Stimulated activated naive CD8-positive, alpha-beta T cell treated with anti-CD3 and anti-CD28 coated beads, Interleukin-15, Interleukin-2, amounts not matched to agents 100 ng/mL and 50 ng/mL, for 24 hours (primary cell): ENCODE measurements around the gene MICU1.
A peak's percentile ranks its signal among the peaks of the same experiment; 100 is the strongest.
"Not testable (repeated sequence)": the region's sequence is repeated elsewhere in the genome, so short reads cannot be mapped to it uniquely, and the experiment has no call there.

Source experiments
- H3K27ac Mint-ChIP-seq: one replicate; pipeline ENCODE4 v1.8.0; 2021; ENCODE audit warnings: mild to moderate bottlenecking, mixed read lengths
- H3K27me3 Mint-ChIP-seq: one replicate; pipeline ENCODE4 v1.8.0; 2021; ENCODE audit warnings: mixed read lengths
- H3K36me3 Mint-ChIP-seq: one replicate; pipeline ENCODE4 v1.8.0; 2021; ENCODE audit warnings: low read depth, mixed read lengths
- H3K4me1 Mint-ChIP-seq: one replicate; pipeline ENCODE4 v1.8.0; 2021; ENCODE audit warnings: low read depth, mixed read lengths
- H3K4me3 Mint-ChIP-seq: one replicate; pipeline ENCODE4 v1.8.0; 2021; ENCODE audit warnings: mild to moderate bottlenecking, mixed read lengths
- H3K9me3 Mint-ChIP-seq: one replicate; pipeline ENCODE4 v1.8.0; 2021; ENCODE audit warnings: mixed read lengths

MICU1 gene

DNA sequence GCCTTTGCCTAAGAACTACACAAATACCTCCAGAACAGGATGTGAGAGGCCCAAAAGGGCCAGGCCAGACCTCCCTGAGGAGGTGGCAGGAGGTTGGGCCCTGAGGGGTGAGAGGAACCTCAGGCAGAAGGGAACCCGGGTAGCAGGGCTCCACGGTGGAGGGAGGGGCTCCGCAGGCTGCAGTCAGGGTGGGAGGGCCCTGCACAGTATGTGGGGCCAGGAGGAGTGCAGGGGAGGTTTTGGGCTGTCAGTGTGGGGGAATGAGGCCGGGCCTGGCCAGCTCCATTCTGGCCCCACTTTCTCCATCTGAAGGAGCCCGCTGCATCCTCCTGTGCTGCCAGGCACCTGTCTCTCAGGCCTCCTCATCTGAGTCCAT, 297.1 kb downstream of the MICU1 start:
- H3K4me3 Mint-ChIP-seq = peak overlapping the region; percentile 89
- H3K27ac Mint-ChIP-seq = peak overlapping the region; percentile 95
- no peaks in the 10 kb centered on the region for H3K9me3 Mint-ChIP-seq
- peaks cover 10% of the 10 kb centered on the region for H3K36me3 Mint-ChIP-seq
- no peaks in the 10 kb centered on the region for H3K27me3 Mint-ChIP-seq
- peaks cover 79% of the 10 kb centered on the region for H3K4me1 Mint-ChIP-seq

DNA sequence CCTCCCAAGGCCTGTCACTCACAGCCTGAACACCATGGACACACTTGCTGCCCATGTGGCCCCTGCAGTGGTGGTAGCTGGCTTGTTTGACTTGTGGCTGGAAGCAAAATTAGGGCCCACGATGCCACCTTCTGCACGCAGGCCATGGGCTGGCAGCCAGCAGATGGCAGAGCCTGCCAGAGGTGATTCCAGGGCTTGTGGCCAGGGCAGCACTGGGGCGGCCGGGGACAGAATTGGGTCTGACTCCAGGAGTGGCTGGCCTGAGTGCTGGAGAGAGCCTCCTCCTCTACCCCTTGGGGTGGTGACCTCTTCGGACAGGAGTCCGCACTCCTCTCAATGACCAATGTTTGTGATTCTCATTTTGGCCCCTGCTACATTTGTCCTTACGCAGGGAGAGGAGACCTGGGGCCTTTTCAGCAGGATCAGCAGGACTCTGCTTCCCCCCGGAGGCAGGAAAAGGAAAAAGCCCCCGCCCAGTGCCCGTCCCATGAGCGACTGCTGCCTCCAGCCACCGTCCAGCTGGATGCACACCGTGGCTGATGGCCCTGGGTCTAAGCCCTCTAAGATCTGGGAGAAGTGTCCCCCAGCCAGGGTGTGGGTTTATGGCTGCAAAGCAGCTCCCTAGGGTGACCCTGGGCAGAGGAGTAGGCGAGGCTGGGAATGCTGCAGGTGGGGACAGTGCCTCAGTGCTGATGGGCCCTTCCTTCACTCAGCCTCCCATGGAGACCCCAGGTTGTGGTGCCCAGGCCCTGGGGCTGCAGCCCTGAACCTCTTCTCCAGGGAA, 297.6 kb downstream of the MICU1 start:
- Mint-ChIP-seq H3K4me1 (peaks cover 79% of the 10 kb centered on the region), H3K4me3 (peak overlapping the region; percentile 89), H3K27me3 (no peaks in the 10 kb centered on the region), H3K36me3 (peaks cover 8% of the 10 kb centered on the region), H3K9me3 (no peaks in the 10 kb centered on the region), H3K27ac (peak overlapping the region; percentile 95)

DNA sequence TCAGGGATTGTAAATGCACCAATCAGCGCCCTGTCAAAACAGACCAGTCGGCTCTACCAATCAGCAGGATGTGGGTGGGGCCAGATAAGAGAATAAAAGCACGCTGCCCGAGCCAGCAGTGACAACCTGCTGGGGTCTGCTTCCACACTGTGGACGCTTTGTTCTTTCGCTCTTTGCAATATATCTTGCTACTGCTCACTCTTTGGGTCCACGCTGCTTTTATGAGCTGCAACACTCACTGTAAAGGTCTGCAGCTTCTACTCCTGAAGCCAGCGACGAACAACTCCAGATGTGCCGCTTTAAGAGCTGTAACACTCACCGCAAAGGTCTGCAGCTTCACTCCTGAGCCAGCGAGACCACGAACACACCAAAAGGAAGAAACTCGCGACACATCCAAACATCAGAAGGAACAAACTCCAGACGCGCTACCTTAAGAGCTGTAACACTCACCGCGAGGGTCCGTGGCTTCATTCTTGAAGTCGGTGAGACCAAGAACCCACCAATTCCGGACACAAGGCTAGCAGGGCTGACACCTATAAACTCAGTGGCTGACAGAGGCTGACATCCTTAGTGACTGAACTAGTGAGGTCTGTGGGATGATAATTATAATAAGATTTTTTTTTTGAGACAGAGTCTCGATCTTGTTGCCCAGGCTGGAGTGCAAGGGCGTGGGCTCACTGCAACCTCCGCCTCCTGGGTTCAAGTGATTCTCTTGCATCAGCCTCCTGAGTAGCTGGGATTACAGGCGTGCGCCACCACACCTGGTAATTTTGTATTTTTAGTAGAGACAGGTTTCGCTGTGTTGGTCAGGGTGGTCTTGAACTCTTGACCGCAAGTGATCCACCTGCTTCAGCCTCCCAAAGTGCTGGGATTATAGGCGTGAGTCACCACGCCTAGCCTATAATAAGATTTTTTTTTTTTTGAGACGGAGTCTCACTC, 298.9 kb downstream of the MICU1 start:
- not testable (repeated sequence) for H3K36me3 Mint-ChIP-seq, H3K27me3 Mint-ChIP-seq, H3K9me3 Mint-ChIP-seq
- H3K4me3 Mint-ChIP-seq = peak overlapping the region; percentile 89
- peaks cover 79% of the 10 kb centered on the region for H3K4me1 Mint-ChIP-seq
- H3K27ac Mint-ChIP-seq = peak overlapping the region; percentile 95

DNA sequence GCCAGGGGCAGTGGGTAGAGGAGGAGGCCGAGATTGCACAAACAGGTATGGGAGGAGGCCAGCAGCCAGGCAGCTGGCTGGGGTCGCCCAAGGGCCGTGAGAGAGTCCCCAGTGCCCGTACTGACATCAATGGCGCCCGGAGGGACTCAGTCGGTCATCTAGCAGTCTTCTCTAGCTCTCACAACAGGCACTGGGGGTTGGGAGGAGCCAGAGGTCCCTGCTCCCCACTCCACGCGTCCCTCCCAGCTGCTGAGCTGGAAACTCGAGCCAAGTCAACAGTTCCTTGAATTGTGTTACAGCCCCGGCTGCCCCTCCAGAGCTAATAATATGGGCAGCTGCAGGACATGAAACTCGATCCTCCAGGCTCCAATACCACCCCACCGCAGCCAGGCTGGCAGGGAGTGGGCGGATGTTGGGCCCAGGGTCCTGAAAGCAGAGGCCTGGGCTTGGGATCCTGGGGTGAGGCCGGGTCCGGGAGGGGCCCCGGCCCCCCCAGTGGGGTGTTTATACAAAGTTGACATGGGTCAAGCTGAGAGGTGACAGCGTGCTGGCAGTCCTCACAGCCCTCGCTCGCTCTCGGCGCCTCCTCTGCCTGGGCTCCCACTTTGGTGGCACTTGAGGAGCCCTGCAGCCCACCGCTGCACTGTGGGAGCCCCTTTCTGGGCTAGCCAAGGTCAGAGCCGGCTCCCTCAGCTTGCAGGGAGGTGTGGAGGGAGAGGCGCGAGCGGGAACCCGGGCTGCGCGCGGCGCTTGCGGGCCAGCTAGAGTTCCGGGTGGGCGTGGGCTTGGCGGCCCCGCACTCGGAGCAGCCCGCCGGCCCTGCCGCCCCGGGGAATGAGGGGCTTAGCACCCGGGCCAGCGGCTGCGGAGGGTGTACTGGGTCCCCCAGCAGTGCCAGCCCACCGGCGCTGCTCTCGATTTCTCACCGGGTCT, 300.4 kb downstream of the MICU1 start:
- H3K9me3 Mint-ChIP-seq, H3K27ac Mint-ChIP-seq, H3K27me3 Mint-ChIP-seq, H3K36me3 Mint-ChIP-seq, H3K4me3 Mint-ChIP-seq: not testable (repeated sequence)
- H3K4me1 Mint-ChIP-seq = peaks cover 78% of the 10 kb centered on the region

DNA sequence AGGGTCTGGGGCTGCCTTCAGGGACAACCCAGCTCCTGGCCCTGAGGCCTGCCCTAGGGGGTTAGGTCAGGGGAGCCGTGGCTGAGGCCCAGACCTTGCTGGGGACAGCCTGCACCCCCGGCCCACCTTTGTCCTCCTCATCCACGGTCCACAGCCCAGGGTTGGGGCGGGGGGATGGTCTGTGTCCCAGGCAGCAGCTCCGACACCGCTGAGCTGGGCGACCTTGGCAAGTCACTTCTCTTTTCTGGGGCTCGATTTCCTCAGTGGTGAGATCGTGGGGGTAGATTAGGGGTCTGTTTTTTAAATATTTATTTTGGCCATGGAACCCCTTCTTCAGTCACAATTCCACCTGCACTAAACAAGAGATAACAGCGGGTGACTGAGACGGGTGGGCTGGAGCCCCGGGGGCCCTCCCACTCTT, 302.1 kb downstream of the MICU1 start:
- peaks cover 8% of the 10 kb centered on the region for H3K36me3 Mint-ChIP-seq
- H3K4me1 Mint-ChIP-seq = peaks cover 75% of the 10 kb centered on the region
- no peaks in the 10 kb centered on the region for H3K9me3 Mint-ChIP-seq
- no peaks in the 10 kb centered on the region for H3K27me3 Mint-ChIP-seq
- H3K27ac Mint-ChIP-seq = peak overlapping the region; percentile 69
- H3K4me3 Mint-ChIP-seq = no peak overlapping the region

DNA sequence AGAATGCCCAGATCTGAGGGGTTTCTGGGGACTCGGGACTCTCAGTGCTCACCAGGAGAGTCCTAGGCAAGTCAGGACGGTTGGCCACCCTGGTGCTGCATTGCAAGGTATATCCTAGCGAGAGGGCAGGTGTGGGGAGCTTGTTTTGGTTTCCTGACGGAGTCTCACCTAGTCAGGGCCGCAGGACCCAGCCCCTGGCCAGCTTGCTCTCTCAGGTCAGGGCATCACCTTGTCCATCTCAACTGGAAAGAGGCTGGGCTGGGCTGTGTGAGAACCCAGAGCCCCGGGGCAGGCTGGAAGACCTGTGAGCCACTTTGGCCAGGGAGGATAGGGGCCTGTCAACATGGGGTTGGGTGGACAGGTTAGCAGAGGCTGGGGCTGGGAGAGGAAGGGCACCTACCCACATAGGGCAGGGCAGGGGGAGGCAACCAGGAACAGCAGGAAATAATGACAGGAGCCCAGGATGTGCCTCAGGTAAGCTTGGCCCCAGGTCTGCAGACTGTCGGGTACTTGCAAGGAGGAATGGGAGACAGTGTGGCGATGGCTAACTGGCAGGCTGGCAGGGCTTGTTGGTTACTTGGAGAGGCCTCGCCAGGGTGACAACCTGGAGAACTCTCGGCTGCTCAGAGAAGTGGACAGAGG, 302.6 kb downstream of the MICU1 start:
- peaks cover 75% of the 10 kb centered on the region for H3K4me1 Mint-ChIP-seq
- H3K27me3 Mint-ChIP-seq = no peaks in the 10 kb centered on the region
- H3K36me3 Mint-ChIP-seq = peaks cover 8% of the 10 kb centered on the region
- no peaks in the 10 kb centered on the region for H3K9me3 Mint-ChIP-seq
- peak overlapping the region; percentile 97 for H3K27ac Mint-ChIP-seq
- no peak overlapping the region for H3K4me3 Mint-ChIP-seq

DNA sequence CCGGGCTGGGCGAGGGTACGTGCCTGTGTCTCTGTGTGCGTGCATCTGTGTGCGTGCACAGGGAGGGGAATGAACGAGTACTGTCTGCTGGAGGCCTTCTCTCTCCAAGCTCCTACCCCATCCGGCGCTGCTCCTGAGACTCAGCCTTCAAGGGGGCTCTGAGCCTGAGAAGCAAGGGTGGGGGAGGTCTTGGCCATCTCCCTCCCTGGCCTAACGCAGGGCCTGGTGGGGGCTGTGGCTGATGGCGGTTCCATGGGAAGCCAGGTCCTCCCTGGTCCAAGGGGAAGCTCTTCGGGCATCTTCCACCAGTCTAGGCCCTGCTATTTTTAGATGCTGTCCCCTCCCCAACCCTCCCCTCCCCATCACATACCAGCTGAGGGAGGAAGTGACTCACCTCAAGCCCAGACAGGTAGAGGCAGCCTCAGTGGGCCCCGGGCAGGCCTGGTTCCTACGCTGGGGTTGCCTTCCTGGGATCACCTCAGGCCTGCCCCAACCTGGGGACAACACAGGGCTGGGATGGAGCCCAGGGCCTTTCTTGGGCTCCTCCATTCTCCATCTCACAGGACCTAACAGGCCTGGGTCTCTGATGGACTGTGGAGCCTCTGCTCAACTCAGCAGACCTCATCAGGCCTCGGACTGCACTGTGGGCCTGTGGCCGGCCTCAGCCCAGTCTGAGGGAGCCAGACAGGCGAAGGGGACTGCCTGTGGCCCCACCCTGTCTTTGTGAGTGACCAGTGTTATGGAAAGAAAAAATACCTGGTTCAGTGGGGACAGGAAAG, 303.4 kb downstream of the MICU1 start:
- Mint-ChIP-seq H3K27ac (peak overlapping the region; percentile 97), H3K9me3 (no peaks in the 10 kb centered on the region), H3K4me3 (peak overlapping the region; percentile 69), H3K4me1 (peaks cover 72% of the 10 kb centered on the region), H3K27me3 (no peaks in the 10 kb centered on the region), H3K36me3 (peaks cover 4% of the 10 kb centered on the region)

DNA sequence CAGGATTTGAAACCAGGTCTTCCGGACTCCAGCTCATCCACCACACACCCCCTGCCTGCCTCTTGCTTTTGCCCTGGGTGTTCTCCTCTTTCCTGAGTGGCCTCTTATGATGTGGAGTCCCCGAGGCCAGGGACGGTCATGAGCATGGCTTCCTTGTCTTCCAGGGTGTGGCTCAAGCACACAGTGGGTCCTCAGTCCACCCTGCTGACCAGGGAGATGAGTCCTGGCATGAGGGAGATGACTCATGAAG, 303.9 kb downstream of the MICU1 start:
- Mint-ChIP-seq H3K27ac (peak overlapping the region; percentile 97), H3K27me3 (no peaks in the 10 kb centered on the region), H3K36me3 (peaks cover 4% of the 10 kb centered on the region), H3K4me3 (peak overlapping the region; percentile 69), H3K9me3 (no peaks in the 10 kb centered on the region), H3K4me1 (peaks cover 76% of the 10 kb centered on the region)

DNA sequence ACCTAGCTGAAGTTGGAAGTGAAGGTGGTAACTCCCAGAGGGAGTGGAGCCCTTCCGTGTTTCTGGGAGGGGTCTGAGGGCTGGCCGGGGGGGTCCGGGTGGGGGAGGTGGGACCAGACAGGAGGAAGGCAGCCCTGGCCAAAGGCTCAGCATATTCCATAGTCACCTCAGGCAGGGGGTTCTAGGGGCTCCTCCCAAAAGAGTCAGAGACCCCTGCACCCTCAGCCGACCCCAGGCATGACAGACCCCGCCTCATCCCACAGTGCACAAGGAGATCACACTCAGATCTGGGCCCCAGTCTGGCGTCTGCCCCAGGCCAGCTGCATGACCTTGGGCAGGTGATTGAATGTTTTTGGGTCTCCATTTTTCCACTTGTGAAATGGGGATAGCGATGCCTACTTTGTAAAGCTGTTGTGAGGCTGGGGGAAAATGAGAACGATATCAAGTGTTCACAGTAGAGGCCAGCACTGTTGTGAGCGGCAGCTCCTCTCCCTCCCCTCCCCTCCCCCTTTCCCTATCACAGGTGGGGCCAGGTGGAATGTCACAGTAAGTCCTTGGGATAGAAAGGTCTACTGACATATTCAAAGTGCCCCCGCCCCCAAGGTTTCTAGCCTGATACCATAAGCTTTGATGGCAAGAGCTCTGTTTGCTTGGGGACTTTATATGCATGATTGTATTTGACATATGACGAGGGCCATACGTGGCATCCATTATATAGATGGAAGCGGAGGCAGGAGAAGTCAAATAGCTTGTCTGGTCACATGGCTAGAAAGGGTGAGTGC, 304.4 kb downstream of the MICU1 start:
- peak overlapping the region; percentile 97 for H3K27ac Mint-ChIP-seq
- no peaks in the 10 kb centered on the region for H3K36me3 Mint-ChIP-seq
- H3K4me3 Mint-ChIP-seq = peak overlapping the region; percentile 81
- peaks cover 76% of the 10 kb centered on the region for H3K4me1 Mint-ChIP-seq
- H3K27me3 Mint-ChIP-seq = no peaks in the 10 kb centered on the region
- no peaks in the 10 kb centered on the region for H3K9me3 Mint-ChIP-seq

DNA sequence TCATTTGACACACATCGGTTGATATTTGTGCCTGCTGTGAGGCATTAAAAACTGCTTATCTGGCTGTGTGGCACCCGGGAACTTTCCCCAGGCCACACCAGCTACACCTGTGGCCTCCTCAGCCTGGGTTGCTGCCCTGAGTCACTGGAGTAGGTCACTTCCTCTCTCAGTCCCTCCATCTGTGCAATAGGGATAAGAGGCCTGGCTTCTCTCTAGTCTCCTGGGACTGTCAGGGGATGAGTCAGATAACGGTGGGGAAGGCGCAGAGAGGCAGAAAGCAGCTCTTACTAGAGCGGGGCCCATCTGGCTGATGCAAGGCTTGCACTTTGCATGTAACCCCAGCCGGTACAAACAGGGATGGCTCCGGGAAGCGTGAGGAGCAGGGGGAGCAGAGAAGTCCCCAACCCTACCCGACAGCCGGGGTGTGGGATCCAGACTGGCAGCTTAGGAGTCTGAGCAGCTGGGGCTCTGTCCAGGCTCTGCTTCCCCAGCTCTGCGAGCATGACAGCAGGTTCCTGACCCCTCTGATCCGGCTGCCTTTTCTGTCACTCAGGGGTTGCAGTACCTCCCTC, 305.1 kb downstream of the MICU1 start:
- Mint-ChIP-seq H3K27me3 (no peaks in the 10 kb centered on the region), H3K4me3 (peak overlapping the region; percentile 81), H3K27ac (peak overlapping the region; percentile 97), H3K9me3 (no peaks in the 10 kb centered on the region), H3K4me1 (peaks cover 80% of the 10 kb centered on the region), H3K36me3 (no peaks in the 10 kb centered on the region)

DNA sequence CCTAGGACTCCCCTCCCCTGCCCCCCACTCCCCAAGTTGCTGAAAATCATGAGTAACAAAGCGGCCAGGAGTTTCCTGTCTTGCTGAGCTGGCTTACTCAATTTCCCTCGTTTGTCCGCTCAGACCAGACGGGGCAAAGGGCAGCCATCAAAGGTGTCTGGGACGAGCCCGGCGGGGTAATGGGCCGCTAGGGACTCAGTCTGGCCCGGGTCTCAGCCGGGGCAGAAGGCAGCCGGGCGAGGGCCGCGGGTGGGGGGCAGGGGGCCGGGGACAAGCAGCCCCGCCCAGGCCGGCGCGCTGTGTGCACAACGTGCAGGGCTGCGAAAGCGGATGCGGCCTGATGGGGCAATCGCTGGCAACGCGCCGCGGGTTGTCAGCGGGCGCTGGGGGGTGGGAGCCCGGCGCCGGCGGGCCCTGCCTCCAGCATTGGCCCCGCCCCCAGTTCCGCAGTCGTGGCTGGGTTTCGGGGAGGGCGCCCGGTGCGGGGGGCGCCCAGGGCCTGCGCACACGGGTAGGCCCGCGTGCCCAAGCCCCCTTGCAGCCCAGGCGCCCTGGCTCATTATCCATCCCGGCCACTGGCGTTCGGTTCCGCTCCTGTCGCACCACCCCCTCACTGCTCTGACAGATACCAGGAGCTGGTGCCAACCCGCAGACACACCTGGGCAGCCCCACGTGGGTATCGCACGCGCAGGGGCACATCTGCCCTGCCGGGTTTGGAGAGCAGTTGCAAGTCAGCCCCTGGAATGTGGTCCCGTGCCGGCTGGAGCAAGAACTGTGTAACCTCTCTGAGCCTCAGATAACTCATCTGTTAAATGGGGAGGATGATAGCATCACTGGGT, 306.2 kb downstream of the MICU1 start:
- no peaks in the 10 kb centered on the region for H3K9me3 Mint-ChIP-seq
- no peaks in the 10 kb centered on the region for H3K27me3 Mint-ChIP-seq
- no peaks in the 10 kb centered on the region for H3K36me3 Mint-ChIP-seq
- H3K27ac Mint-ChIP-seq = peak overlapping the region; percentile 97
- H3K4me1 Mint-ChIP-seq = peaks cover 88% of the 10 kb centered on the region
- H3K4me3 Mint-ChIP-seq = peak overlapping the region; percentile 84
